ENCODE measurements around the gene SNCB.

DNA sequence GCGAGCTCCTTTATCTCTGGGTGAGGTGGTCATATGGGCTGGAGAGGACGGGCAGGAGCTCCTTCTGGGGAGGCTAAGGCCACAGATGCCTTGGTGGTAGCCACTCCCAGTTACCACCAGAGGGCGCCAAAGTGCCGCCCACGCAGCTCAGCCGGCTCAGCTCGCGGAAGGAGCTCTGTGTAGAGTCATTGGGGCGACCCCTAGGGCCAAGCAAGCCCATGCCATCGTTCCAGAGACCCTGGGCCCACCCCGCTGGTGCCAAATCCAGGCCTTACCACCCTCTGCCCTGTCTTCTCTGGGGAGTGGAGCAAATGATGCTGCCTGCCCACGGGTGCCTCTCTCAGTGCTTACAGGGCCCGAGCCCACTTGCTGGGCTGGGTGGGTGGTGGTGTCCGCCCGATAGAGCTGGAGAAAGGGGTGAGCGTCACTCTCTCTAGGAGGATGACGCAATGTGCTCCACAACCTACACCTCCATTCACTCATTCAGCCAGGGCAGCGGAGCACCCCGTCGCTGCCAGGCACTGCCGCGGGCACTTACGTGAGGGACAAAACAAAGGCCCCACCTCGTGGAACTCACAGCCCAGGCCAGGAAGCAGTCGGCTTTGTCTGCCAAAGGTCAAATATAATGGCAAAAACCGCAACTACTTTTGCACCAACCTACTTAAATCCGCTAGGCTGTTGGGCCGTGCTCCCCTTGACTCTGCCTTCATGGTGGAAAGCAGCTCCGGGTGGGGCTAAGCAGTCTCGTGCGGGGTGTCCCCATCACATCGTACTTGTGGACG lies 30.7 kb upstream of the SNCB start:
- no peak for TF ChIP-seq EZH2 (IDR thresholded peaks at IDR 0.05)
- no peak for TF ChIP-seq POLR2AphosphoS5 (IDR thresholded peaks at IDR 0.05; ENCODE audit: borderline replicate concordance, low read depth, low read length)
- no peak for TF ChIP-seq FOXP2 (optimal IDR thresholded peaks at IDR 0.05; ENCODE audit: control extremely low read depth, extremely low read length, insufficient read depth)

Measured in SK-N-MC (cell line).